Measurements from ENCODE around the gene CEP128.

GRCh38 chr14:80698974-80699373 lies 242.6 kb downstream of the CEP128 start:
- TF ChIP-seq CTCF (conservative IDR thresholded peaks at IDR 0.05; ENCODE audit: low read length) = no peak
- no peak for TF ChIP-seq EZH2phosphoT487 (IDR thresholded peaks at IDR 0.05; ENCODE audit: borderline replicate concordance, low read depth, low read length)

Data from OCI-LY7 (cell line).